ENCODE data around the gene ALPP. TPM values are rescaled to one million over a fixed set of nuclear protein-coding genes. Genes with fewer than 3 reads are reported as not detected.
"Not testable (repeated sequence)": the region's sequence is repeated elsewhere in the genome, so short reads cannot be mapped to it uniquely, and the experiment has no call there.

Gene ALPP
- total and polyA plus RNA-seq, 5 donors from 2014 or later: not detected

DNA sequence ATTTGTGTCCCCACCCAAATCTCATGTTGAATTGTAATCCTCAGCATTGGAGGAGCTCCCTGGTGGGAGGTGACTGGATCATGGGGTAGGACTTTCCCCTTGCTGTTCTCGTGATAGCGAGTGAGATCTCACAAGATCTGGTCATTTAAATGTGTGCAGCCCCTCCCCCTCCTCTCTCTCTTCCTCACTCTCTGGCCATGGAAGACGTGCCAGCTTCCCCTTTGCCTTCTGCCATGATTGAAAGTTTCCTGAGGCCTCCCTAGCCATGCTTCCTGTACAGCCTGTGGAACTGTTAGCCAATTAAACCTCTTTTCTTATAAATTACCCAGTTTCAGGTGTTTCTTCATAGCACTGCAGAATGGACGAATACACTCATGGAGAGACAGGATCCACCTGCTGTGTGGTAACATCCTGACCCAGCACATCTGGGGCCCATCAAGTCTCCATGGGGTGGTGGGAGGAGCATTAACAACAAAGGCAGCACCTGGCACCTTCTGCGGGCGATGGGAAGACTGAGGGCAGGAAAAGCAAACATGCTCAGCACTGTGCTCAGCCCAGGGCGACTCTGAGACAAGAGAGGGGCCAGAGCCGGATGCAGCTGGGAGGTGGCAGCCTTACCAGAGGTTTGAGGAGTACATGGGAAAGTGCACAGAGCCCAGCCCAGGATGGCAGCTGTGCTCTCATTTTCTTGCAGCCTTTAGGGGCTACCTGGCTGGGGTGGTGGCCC, 16.2 kb upstream of the ALPP start:
- DNase-seq (no peak), ATAC-seq (ENCODE audit: low read depth in 2 of 2) (no peak)
- no peaks in the 10 kb centered on the region for H3K36me3 Mint-ChIP-seq
- H3K36me3 ChIP-seq (ENCODE audit: control insufficient read depth, insufficient read depth, low read length): no peaks in the 10 kb centered on the region
- H3K9me3 ChIP-seq (ENCODE audit: control insufficient read depth in 2 of 2, low read length in 2 of 2): no peaks in the 10 kb centered on the region
- no peaks in the 10 kb centered on the region for H3K27me3 ChIP-seq (ENCODE audit: control insufficient read depth, insufficient read depth, low read length)
- peaks cover 8% of the 10 kb centered on the region for H3K4me1 ChIP-seq (ENCODE audit: control insufficient read depth, insufficient read depth, low read length, poor library complexity, severe bottlenecking)
- H3K27ac Mint-ChIP-seq: peak overlapping the region in 1 of 3 donors; percentile 41
- no peak overlapping the region for H3K27ac ChIP-seq (ENCODE audit: insufficient read depth, low read length, poor library complexity, severe bottlenecking)
- peak overlapping the region in 3 of 4 donors; percentile 30 to 51 (median 42) for H3K4me3 Mint-ChIP-seq
- no peaks in the 10 kb centered on the region for H3K27me3 Mint-ChIP-seq
- peaks cover 0 to 1% (median 0%) of the 10 kb centered on the region in 7 donors for H3K9me3 Mint-ChIP-seq
- peaks cover 0 to 29% (median 7%) of the 10 kb centered on the region in 4 donors for H3K4me1 Mint-ChIP-seq
- H3K4me3 ChIP-seq (ENCODE audit: low read depth, low read length): no peak overlapping the region

DNA sequence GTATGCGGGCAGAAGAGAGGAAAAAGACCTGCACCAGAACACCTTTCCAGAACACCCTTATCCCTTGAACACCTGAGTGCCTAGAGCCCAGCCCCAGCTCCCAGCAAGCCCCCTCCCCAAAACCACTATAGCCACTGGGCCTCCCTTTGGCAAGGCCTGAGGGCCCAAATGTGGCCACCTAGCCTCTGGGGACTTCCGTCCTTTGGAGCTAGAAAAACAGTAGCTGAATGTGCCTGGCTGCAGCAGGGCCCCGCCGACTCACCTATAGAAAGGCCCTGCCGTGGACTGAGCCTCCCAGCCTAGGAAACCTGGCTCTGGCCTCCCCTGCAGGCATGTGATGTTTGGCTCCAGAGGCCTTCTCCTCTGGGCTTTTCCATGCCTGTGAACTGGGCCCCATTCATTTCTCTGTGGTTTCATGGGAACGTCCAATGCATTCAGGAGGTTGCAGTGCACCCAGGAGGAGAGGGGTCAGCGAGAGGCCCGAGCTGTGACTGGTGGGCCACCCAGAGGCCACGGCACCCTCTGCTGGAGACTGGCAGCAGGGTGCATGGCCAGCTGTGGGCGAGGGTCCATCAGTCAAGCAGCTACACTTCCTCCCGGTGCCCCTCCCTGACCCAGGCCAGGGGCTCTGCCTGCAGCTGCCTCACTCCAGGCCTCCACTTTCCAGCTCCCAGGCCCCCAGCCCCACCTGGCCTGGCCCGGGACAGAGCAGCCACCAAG, 15.3 kb upstream of the ALPP start:
- H3K36me3 Mint-ChIP-seq; H3K9me3 ChIP-seq (ENCODE audit: control insufficient read depth in 2 of 2, low read length in 2 of 2); ATAC-seq (ENCODE audit: low read depth in 2 of 2); H3K27ac ChIP-seq (ENCODE audit: insufficient read depth, low read length, poor library complexity, severe bottlenecking); H3K27me3 Mint-ChIP-seq; DNase-seq; H3K27me3 ChIP-seq (ENCODE audit: control insufficient read depth, insufficient read depth, low read length); H3K36me3 ChIP-seq (ENCODE audit: control insufficient read depth, insufficient read depth, low read length); H3K4me1 ChIP-seq (ENCODE audit: control insufficient read depth, insufficient read depth, low read length, poor library complexity, severe bottlenecking); H3K9me3 Mint-ChIP-seq: not testable (repeated sequence)
- peak overlapping the region; percentile 49 to 92 (median 90) for H3K4me3 Mint-ChIP-seq
- H3K4me3 ChIP-seq (ENCODE audit: low read depth, low read length): peak overlapping the region; percentile 76
- peak overlapping the region; percentile 82 to 93 (median 85) for H3K27ac Mint-ChIP-seq
- H3K4me1 Mint-ChIP-seq: peaks cover 0 to 29% (median 7%) of the 10 kb centered on the region in 4 donors

DNA sequence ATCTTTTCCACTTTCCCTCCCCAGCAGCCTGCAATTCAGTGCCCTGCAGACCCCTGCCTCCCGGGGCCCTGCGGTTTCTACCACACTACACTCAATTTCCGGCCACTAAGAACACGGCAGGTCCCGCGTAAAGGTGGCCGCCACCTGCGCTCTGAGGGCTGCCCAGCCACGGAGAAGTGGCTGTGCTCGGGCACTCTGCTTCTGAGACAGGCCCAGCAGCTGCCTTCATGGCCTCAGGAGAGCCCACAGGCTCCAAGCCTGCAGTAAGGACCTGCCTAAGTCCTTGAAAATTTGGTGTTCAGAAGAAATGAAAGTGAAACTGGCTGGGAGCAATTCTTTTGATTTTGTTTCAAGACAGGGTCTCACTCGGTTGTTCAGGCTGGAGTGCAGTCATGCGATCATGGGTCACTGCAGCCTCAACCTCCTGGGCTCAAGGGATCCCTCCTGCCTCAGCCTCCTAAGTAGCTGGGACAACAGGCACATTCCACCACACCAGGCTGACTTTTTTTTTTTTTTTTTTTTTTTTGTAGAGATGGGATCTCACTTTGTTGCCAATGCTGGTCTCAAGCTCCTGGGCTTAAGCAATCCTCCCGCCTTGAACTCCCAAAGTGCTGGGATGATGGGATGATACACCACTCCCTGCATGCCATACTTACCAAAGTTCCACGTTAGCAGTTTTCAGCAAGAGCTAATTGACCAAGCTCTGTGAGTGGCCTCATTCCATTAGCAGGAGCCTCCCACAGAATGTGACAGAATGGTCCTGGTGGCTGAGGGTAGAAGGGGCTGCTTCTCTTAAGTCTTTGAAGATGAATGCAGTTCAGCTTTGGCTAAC, 14.6 kb upstream of the ALPP start:
- Mint-ChIP-seq H3K27me3 (no peaks in the 10 kb centered on the region), H3K9me3 (peaks cover 0 to 1% (median 0%) of the 10 kb centered on the region in 7 donors), H3K4me1 (peaks cover 0 to 29% (median 7%) of the 10 kb centered on the region in 4 donors), H3K36me3 (no peaks in the 10 kb centered on the region), H3K27ac (peak overlapping the region; percentile 82 to 93 (median 85)), H3K4me3 (peak overlapping the region; percentile 49 to 92 (median 90))
- Histone ChIP-seq H3K36me3 (ENCODE audit: control insufficient read depth, insufficient read depth, low read length) (no peaks in the 10 kb centered on the region), H3K4me3 (ENCODE audit: low read depth, low read length) (peak overlapping the region; percentile 76), H3K9me3 (ENCODE audit: control insufficient read depth in 2 of 2, low read length in 2 of 2) (no peaks in the 10 kb centered on the region), H3K27me3 (ENCODE audit: control insufficient read depth, insufficient read depth, low read length) (no peaks in the 10 kb centered on the region), H3K27ac (ENCODE audit: insufficient read depth, low read length, poor library complexity, severe bottlenecking) (no peak overlapping the region), H3K4me1 (ENCODE audit: control insufficient read depth, insufficient read depth, low read length, poor library complexity, severe bottlenecking) (peaks cover 8% of the 10 kb centered on the region)
- DNase-seq (peak in 2 of 3 donors; percentile 8 to 80), ATAC-seq (ENCODE audit: low read depth in 2 of 2) (peak; percentile 38 to 48)

GRCh38 chr2:232364806-232365594, 13.6 kb upstream of the ALPP start:
- not testable (repeated sequence) for H3K9me3 Mint-ChIP-seq; H3K36me3 Mint-ChIP-seq; H3K27me3 ChIP-seq (ENCODE audit: control insufficient read depth, insufficient read depth, low read length); H3K27ac ChIP-seq (ENCODE audit: insufficient read depth, low read length, poor library complexity, severe bottlenecking); ATAC-seq (ENCODE audit: low read depth in 2 of 2); H3K4me3 ChIP-seq (ENCODE audit: low read depth, low read length); H3K4me1 ChIP-seq (ENCODE audit: control insufficient read depth, insufficient read depth, low read length, poor library complexity, severe bottlenecking); H3K36me3 ChIP-seq (ENCODE audit: control insufficient read depth, insufficient read depth, low read length); H3K9me3 ChIP-seq (ENCODE audit: control insufficient read depth in 2 of 2, low read length in 2 of 2); H3K27me3 Mint-ChIP-seq; DNase-seq
- Mint-ChIP-seq H3K4me3 (peak overlapping the region in 2 of 4 donors; percentile 43 to 57), H3K4me1 (peaks cover 0 to 29% (median 7%) of the 10 kb centered on the region in 4 donors), H3K27ac (peak overlapping the region in 1 of 3 donors; percentile 51)

DNA sequence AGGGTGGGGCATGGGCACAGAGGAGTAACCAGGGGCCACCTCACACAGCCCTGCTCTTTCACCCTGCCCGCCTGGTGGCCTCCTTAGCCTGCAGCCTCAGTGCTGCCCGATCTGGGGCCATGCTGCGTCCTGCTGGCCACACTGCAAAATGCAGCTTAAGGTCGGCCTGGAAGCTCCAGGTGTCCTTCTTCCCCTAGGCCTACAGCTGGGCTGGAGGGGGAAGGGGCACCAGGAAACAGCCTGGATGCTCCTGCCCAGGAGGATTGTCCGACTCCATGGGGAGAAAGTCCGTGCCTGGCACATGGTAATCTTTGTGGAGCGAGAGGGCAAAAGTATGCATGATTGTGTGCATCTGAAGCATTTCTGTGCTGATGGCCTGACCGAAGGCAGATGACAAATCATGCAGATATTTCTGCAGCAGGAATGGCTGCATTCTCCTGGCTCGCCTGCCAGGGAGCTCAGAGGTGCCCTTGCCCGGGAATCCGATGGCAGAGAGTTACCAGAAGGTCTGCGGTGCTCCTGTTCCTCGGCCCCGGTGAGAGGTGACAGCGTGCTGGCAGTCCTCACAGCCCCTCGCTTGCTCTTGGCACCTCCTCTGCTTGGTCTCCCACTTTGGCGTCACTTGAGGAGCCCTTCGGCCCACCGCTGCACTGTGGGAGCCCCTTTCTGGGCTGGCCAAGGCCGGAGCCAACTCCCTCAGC, 12.8 kb upstream of the ALPP start:
- peak overlapping the region in 1 of 3 donors; percentile 51 for H3K27ac Mint-ChIP-seq

DNA sequence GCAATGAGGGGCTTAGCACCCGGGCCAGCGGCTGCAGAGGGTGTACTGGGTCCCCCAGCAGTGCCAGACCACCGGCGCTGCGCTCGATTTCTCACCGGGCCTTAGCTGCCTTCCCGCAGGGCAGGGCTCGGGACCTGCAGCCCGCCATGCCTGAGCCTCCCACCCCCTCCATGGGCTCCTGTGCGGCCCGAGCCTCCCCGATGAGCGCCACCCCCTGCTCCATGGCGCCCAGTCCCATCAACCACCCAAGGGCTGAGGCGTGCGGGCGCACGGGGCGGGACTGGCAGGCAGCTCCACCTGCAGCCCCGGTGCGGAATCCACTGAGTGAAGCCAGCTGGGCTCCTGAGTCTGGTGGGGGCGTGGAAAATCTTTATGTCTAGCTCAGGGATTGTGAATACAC, 12.1 kb upstream of the ALPP start:
- H3K27ac ChIP-seq (ENCODE audit: insufficient read depth, low read length, poor library complexity, severe bottlenecking); ATAC-seq (ENCODE audit: low read depth in 2 of 2); H3K4me1 ChIP-seq (ENCODE audit: control insufficient read depth, insufficient read depth, low read length, poor library complexity, severe bottlenecking); DNase-seq; H3K4me3 Mint-ChIP-seq; H3K27ac Mint-ChIP-seq; H3K4me3 ChIP-seq (ENCODE audit: low read depth, low read length); H3K36me3 ChIP-seq (ENCODE audit: control insufficient read depth, insufficient read depth, low read length); H3K9me3 ChIP-seq (ENCODE audit: control insufficient read depth in 2 of 2, low read length in 2 of 2); H3K9me3 Mint-ChIP-seq; H3K27me3 ChIP-seq (ENCODE audit: control insufficient read depth, insufficient read depth, low read length); H3K36me3 Mint-ChIP-seq; H3K27me3 Mint-ChIP-seq: not testable (repeated sequence)
- H3K4me1 Mint-ChIP-seq: peaks cover 0 to 29% (median 7%) of the 10 kb centered on the region in 4 donors

More for the DNA sequence above, 12.8 kb upstream of the ALPP start:
- H3K27me3 ChIP-seq (ENCODE audit: control insufficient read depth, insufficient read depth, low read length): no peaks in the 10 kb centered on the region
- peaks cover 0 to 1% (median 0%) of the 10 kb centered on the region in 7 donors for H3K9me3 Mint-ChIP-seq
- ATAC-seq (ENCODE audit: low read depth in 2 of 2) (peak; percentile 52), DNase-seq (peak in 1 of 3 donors; percentile 42)
- peaks cover 3% of the 10 kb centered on the region for H3K27me3 Mint-ChIP-seq
- H3K4me3 ChIP-seq (ENCODE audit: low read depth, low read length): no peak overlapping the region
- no peaks in the 10 kb centered on the region for H3K36me3 Mint-ChIP-seq
- H3K4me1 ChIP-seq (ENCODE audit: control insufficient read depth, insufficient read depth, low read length, poor library complexity, severe bottlenecking): peaks cover 8% of the 10 kb centered on the region
- H3K4me1 Mint-ChIP-seq: peaks cover 0 to 29% (median 7%) of the 10 kb centered on the region in 4 donors
- no peak overlapping the region for H3K27ac ChIP-seq (ENCODE audit: insufficient read depth, low read length, poor library complexity, severe bottlenecking)
- no peaks in the 10 kb centered on the region for H3K36me3 ChIP-seq (ENCODE audit: control insufficient read depth, insufficient read depth, low read length)
- no peaks in the 10 kb centered on the region for H3K9me3 ChIP-seq (ENCODE audit: control insufficient read depth in 2 of 2, low read length in 2 of 2)
- H3K4me3 Mint-ChIP-seq: peak overlapping the region in 1 of 4 donors; percentile 9
